OCI-LY1 (cell line): Measurements from ENCODE around the gene ATP8A2.

Experiments used
- EZH2 ChIP-seq: fragments of 200-600 bp; sonication (generic), shearing (Covaris generic); IDR thresholded peaks from 2 replicates; pipeline ENCODE4 v1.8.0; 2017; ENCODE audit warnings: borderline replicate concordance, mixed run types, mild to moderate bottlenecking, antibody characterized with exemption, low read length, moderate library complexity, mixed read lengths
- TF ChIP-seq, protein P1 (sequence below): fragments of 200-600 bp; sonication (generic), shearing (Covaris generic); IDR thresholded peaks from 2 replicates; pipeline ENCODE4 v1.5.1; 2017; ENCODE audit warnings: mild to moderate bottlenecking, antibody characterized with exemption, low read length, moderate library complexity, mixed read lengths

DNA sequence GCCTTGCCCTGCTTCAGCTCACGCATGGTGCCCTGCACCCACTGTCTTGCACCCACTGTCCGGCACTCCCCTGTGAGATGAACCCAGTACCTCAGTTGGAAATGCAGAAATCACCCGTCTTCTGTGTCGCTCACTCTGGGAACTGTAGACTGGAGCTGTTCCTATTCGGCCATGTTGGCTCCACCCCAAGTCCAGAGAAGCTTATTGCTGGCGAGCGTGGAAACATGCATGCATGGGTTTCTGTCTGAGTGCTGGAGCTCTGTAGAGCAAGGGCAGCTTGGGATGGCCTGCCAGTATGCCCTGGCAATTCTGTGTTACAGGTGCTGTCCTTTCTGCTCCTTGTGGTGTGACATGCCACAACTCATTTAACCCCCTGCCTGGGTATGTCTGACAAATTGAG is 527.2 kb downstream of the ATP8A2 start:
- TF ChIP-seq EZH2, result no peak
- TF ChIP-seq, protein P1, sequence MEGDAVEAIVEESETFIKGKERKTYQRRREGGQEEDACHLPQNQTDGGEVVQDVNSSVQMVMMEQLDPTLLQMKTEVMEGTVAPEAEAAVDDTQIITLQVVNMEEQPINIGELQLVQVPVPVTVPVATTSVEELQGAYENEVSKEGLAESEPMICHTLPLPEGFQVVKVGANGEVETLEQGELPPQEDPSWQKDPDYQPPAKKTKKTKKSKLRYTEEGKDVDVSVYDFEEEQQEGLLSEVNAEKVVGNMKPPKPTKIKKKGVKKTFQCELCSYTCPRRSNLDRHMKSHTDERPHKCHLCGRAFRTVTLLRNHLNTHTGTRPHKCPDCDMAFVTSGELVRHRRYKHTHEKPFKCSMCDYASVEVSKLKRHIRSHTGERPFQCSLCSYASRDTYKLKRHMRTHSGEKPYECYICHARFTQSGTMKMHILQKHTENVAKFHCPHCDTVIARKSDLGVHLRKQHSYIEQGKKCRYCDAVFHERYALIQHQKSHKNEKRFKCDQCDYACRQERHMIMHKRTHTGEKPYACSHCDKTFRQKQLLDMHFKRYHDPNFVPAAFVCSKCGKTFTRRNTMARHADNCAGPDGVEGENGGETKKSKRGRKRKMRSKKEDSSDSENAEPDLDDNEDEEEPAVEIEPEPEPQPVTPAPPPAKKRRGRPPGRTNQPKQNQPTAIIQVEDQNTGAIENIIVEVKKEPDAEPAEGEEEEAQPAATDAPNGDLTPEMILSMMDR, result no peak
